GM13976 (cell line): ENCODE data around the gene TMEM132A.

Source experiments
- DNase-seq: peaks from one replicate; pipeline ENCODE4 v3.0.0; 2012; ENCODE audit warnings: low spot score
- CTCF ChIP-seq: IDR thresholded peaks from 2 replicates; pipeline ENCODE4 v1.5.1; 2012; ENCODE audit warnings: borderline replicate concordance, mild to moderate bottlenecking; ENCODE audit not compliant: insufficient read depth; ENCODE audit errors: extremely low read depth, missing control alignments, control extremely low read depth
- in situ Hi-C: fragments of 300-500 bp; cut with MboI; formaldehyde crosslinking; loops from one replicate; pipeline ENCODE4 v1.12.0; 2022; ENCODE audit warnings: low sequenced_read_pairs, mixed read lengths, inconsistent platforms; ENCODE audit not compliant: unreplicated experiment

TMEM132A gene

GRCh38 chr11:60939301-60939700, 15.0 kb downstream of the TMEM132A start:
- no peak for DNase-seq
- TF ChIP-seq CTCF: no peak
- in situ Hi-C loops: no loop called here

GRCh38 chr11:60939855-60940254, 15.6 kb downstream of the TMEM132A start:
- in situ Hi-C loops: no loop called here
- no peak for TF ChIP-seq CTCF
- DNase-seq: no peak

GRCh38 chr11:60941371-60942119, 17.3 kb downstream of the TMEM132A start:
- TF ChIP-seq CTCF: no peak
- in situ Hi-C loops: no loop called here
- DNase-seq: no peak

- in situ Hi-C loops: no loop called here
- DNase-seq: no peak
- no peak for TF ChIP-seq CTCF
These were observed 18.0 kb downstream of the TMEM132A start for GRCh38 chr11:60942219-60942618.

- TF ChIP-seq CTCF: no peak
- DNase-seq: no peak
These were observed 18.8 kb downstream of the TMEM132A start for GRCh38 chr11:60942970-60943565.

GRCh38 chr11:60944490-60945294, 20.4 kb downstream of the TMEM132A start:
- in situ Hi-C loops: no loop called here
- peak; percentile 28 for TF ChIP-seq CTCF
- DNase-seq: peak; percentile 45

More at GRCh38 chr11:60942970-60943565, 18.8 kb downstream of the TMEM132A start:
- in situ Hi-C loops: no loop called here
